Keratinocyte (primary cell): ENCODE measurements around the gene OR10R2. TPM values are rescaled to one million over a fixed set of nuclear protein-coding genes. Genes with fewer than 3 reads are reported as not detected.

Experiments
- DNase-seq: peaks from one replicate; pipeline ENCODE4 v3.0.0-alpha.2; 2011; ENCODE audit warnings: low read depth, missing footprints, low spot score
- FAIRE-seq: peaks from 2 replicates; lab custom pipeline; 2011; peaks lifted over from hg19 to GRCh38; lab: Jason Lieb, UNC
- H2AFZ ChIP-seq: 2 replicates; pipeline ENCODE4 v1.6.0; 2012; ENCODE audit warnings: low read length, control low read depth, inconsistent platforms; ENCODE audit not compliant: control insufficient read depth
- H3K27ac ChIP-seq: 2 replicates; pipeline ENCODE4 v1.5.1; 2011; ENCODE audit warnings: low read length; ENCODE audit not compliant: control insufficient read depth, insufficient read depth
- H3K27me3 ChIP-seq: 3 replicates; pipeline ENCODE4 v1.6.0; 2011; ENCODE audit warnings: low read length; ENCODE audit not compliant: control insufficient read depth, insufficient read depth; ENCODE audit errors: extremely low read depth
- H3K36me3 ChIP-seq, 2 experiments: 2 replicates in 1 of 2; 3 replicates in 1 of 2; pipeline ENCODE4 v1.5.1; 2011; ENCODE audit warnings: low read length in 2 of 2, mild to moderate bottlenecking in 1 of 2; ENCODE audit not compliant: control insufficient read depth in 2 of 2, insufficient read depth in 2 of 2; ENCODE audit errors: extremely low read depth in 1 of 2
- H3K4me1 ChIP-seq: 3 replicates; pipeline ENCODE4 v1.5.1; 2011; ENCODE audit warnings: low read length; ENCODE audit not compliant: control insufficient read depth, insufficient read depth; ENCODE audit errors: extremely low read depth
- H3K4me2 ChIP-seq: 3 replicates; pipeline ENCODE4 v1.6.0; 2011; ENCODE audit warnings: low read depth, low read length; ENCODE audit not compliant: control insufficient read depth, insufficient read depth; ENCODE audit errors: extremely low read depth
- H3K4me3 ChIP-seq, 3 experiments: fragments of 200-600 bp in 1 of 3; sonication (generic) in 1 of 3; 2 replicates in 2 of 3; 3 replicates in 1 of 3; pipeline ENCODE4 v1.5.1; 2011 to 2016; ENCODE audit warnings: low read length in 3 of 3, mild to moderate bottlenecking in 3 of 3, control low read depth in 2 of 3, inconsistent platforms in 1 of 3, low read depth in 1 of 3, mixed read lengths in 1 of 3, mixed run types in 1 of 3, moderate library complexity in 1 of 3; ENCODE audit not compliant: control insufficient read depth in 2 of 3, insufficient read depth in 2 of 3; ENCODE audit errors: extremely low read depth in 1 of 3
- H3K79me2 ChIP-seq: 2 replicates; pipeline ENCODE4 v1.6.0; 2012; ENCODE audit warnings: low read length; ENCODE audit not compliant: control insufficient read depth, insufficient read depth
- H3K9ac ChIP-seq: 3 replicates; pipeline ENCODE4 v1.6.0; 2011; ENCODE audit warnings: low read length; ENCODE audit not compliant: control insufficient read depth, insufficient read depth; ENCODE audit errors: extremely low read depth
- H3K9me1 ChIP-seq: 3 replicates; pipeline ENCODE4 v1.6.0; 2011; ENCODE audit warnings: low read length; ENCODE audit not compliant: control insufficient read depth, insufficient read depth; ENCODE audit errors: extremely low read depth
- H3K9me3 ChIP-seq: 2 replicates; pipeline ENCODE4 v1.5.1; 2012; ENCODE audit warnings: low read depth, low read length; ENCODE audit not compliant: control insufficient read depth
- H4K20me1 ChIP-seq: 3 replicates; pipeline ENCODE4 v1.6.0; 2011; ENCODE audit warnings: low read length; ENCODE audit not compliant: control insufficient read depth, insufficient read depth; ENCODE audit errors: extremely low read depth
- CTCF ChIP-seq, 3 experiments: IDR thresholded peaks in 1 of 3; conservative IDR thresholded peaks in 1 of 3; optimal IDR thresholded peaks in 1 of 3; 2 replicates in 2 of 3; 3 replicates in 1 of 3; pipeline versions ENCODE3 to v1.5.1; 2011; ENCODE audit warnings: low read length in 3 of 3, mild to moderate bottlenecking in 3 of 3, moderate library complexity in 2 of 3, control low read depth in 1 of 3, inconsistent platforms in 1 of 3; ENCODE audit not compliant: insufficient read depth in 2 of 3; ENCODE audit errors: extremely low read depth in 1 of 3
- EZH2 ChIP-seq: IDR thresholded peaks from one replicate; pipeline ENCODE4 v1.6.1; 2012; ENCODE audit warnings: inconsistent platforms, mild to moderate bottlenecking, low read length, moderate library complexity
- dilution Hi-C: fragments of 300-500 bp; cut with MboI; formaldehyde crosslinking; loops from one replicate; pipeline ENCODE4 v1.7.0; 2020; ENCODE audit warnings: low sequenced_read_pairs; ENCODE audit not compliant: extremely low pct_ligation_motif_present
- polyA minus RNA-seq, 3 experiments: library from RNA; depleted of rRNA, polyadenylated mRNA; stranded (reverse); fragments of >200 nt; gene quantifications; 1 replicate in 1 of 3; 2 replicates in 1 of 3; 3 replicates in 1 of 3; pipeline ENCODE4 v1.2.3, GENCODE V29; 2011
- polyA plus RNA-seq, 5 experiments: library from polyadenylated mRNA; depleted of rRNA in 3 of 5; stranded (reverse) in 3 of 5; stranded (forward) in 1 of 5; unstranded in 1 of 5; fragments of >200 nt; gene quantifications; 1 replicate in 1 of 5; 2 replicates in 3 of 5; 3 replicates in 1 of 5; pipeline versions ENCODE4 v1.2.1 to v1.2.3, GENCODE V29; 2011 to 2012; ENCODE audit warnings: missing spikeins in 2 of 5, low read depth in 1 of 5, low replicate concordance in 1 of 5

The OR10R2 gene
- polyA plus RNA-seq (not detected in 3 replicates), polyA minus RNA-seq (not detected in 3 replicates)
- polyA plus RNA-seq (2011; ENCODE audit: low read depth): not detected
- not detected in 2 replicates for polyA plus RNA-seq (2011; cell fraction: cytosol; rRNA removed)
- polyA plus RNA-seq (2011; cell fraction: nucleus; rRNA removed): not detected in 2 replicates
- not detected in 2 replicates for polyA plus RNA-seq (2012; ENCODE audit: low replicate concordance)
- polyA minus RNA-seq (2011; cell fraction: cytosol; rRNA and poly(A)+ RNA removed): not detected
- not detected in 2 replicates for polyA minus RNA-seq (2011; cell fraction: nucleus; rRNA and poly(A)+ RNA removed)

GRCh38 chr1:158471920-158472319, at the start of gene OR10R2:
Gene OR10R2, plus strand, starts transcription at chr1:158472220. Its CDS starts 106 bp downstream, at chr1:158472326.
- H3K36me3 ChIP-seq: no peaks in the 10 kb centered on the region
- H3K4me3 ChIP-seq: no peak within 1 kb of the TSS
- FAIRE-seq (no peak), DNase-seq (no peak)
- no peaks in the 10 kb centered on the region for H3K27me3 ChIP-seq
- H3K9me3 ChIP-seq: no peaks in the 10 kb centered on the region
- no peaks in the 10 kb centered on the region for H3K4me1 ChIP-seq
- H2AFZ ChIP-seq: no peak within 1 kb of the TSS
- H3K9me1 ChIP-seq: no peaks in the 10 kb centered on the region
- dilution Hi-C loops: no loop called here
- no peak within 1 kb of the TSS for H3K4me2 ChIP-seq
- H3K79me2 ChIP-seq: no peaks in the 10 kb centered on the region
- no peaks in the 10 kb centered on the region for H4K20me1 ChIP-seq
- H3K27ac ChIP-seq: no peak within 1 kb of the TSS
- no peak for TF ChIP-seq EZH2
- no peak within 1 kb of the TSS for H3K9ac ChIP-seq

- Histone ChIP-seq H2AFZ (no peak overlapping the region), H3K4me1 (no peaks in the 10 kb centered on the region), H3K9ac (no peak overlapping the region), H3K9me1 (no peaks in the 10 kb centered on the region), H3K27ac (no peak overlapping the region), H3K9me3 (no peaks in the 10 kb centered on the region), H3K4me3 (no peak overlapping the region), H4K20me1 (no peaks in the 10 kb centered on the region), H3K36me3 (no peaks in the 10 kb centered on the region), H3K4me2 (no peak overlapping the region), H3K79me2 (no peaks in the 10 kb centered on the region), H3K27me3 (no peaks in the 10 kb centered on the region)
- no peak for FAIRE-seq
- dilution Hi-C loops: no loop called here
- no peak for DNase-seq
- TF ChIP-seq EZH2: no peak
- TF ChIP-seq CTCF (optimal IDR thresholded peaks at IDR 0.05 in 1 of 3, IDR thresholded peaks at IDR 0.05 in 1 of 3, conservative IDR thresholded peaks at IDR 0.05 in 1 of 3; ENCODE audit: extremely low read depth in 1 of 3, insufficient read depth in 2 of 3, low read length in 3 of 3): no peak
These were observed 47.0 kb upstream of the OR10R2 start for GRCh38 chr1:158425027-158425426.
